ENCODE results near the gene SUFU.

The SUFU gene

GRCh38 chr10:102641880-102642735 lies 138.3 kb downstream of the SUFU start:
- H3K4me3 ChIP-seq (ENCODE audit: low read depth, low read length): peak overlapping the region; percentile 91
- no peaks in the 10 kb centered on the region for H3K27me3 ChIP-seq
- no peak for TF ChIP-seq CTCF (IDR thresholded peaks at IDR 0.05; ENCODE audit: low read depth, low read length)
- H3K36me3 ChIP-seq: no peaks in the 10 kb centered on the region
- no peaks in the 10 kb centered on the region for H3K4me1 ChIP-seq
- peak; percentile 98 for DNase-seq
- H3K9me3 ChIP-seq: no peaks in the 10 kb centered on the region

GRCh38 chr10:102642736-102643335 lies 139.1 kb downstream of the SUFU start:
- no peak for TF ChIP-seq CTCF (IDR thresholded peaks at IDR 0.05; ENCODE audit: low read depth, low read length)
- peak overlapping the region; percentile 91 for H3K4me3 ChIP-seq (ENCODE audit: low read depth, low read length)
- no peaks in the 10 kb centered on the region for H3K27me3 ChIP-seq
- peaks cover 2% of the 10 kb centered on the region; the same call in 1 of the 2 replicates for H3K36me3 ChIP-seq
- peak; percentile 38 for DNase-seq
- H3K9me3 ChIP-seq: no peaks in the 10 kb centered on the region
- no peaks in the 10 kb centered on the region; the same call in 1 of the 2 replicates for H3K4me1 ChIP-seq

- H3K36me3 ChIP-seq: peaks cover 5% of the 10 kb centered on the region; the same call in 1 of the 2 replicates
- H3K4me3 ChIP-seq (ENCODE audit: low read depth, low read length): peak overlapping the region; percentile 91
- H3K4me1 ChIP-seq: no peaks in the 10 kb centered on the region; the same call in 1 of the 2 replicates
- no peaks in the 10 kb centered on the region for H3K9me3 ChIP-seq
- H3K27me3 ChIP-seq: no peaks in the 10 kb centered on the region
- TF ChIP-seq CTCF (IDR thresholded peaks at IDR 0.05; ENCODE audit: low read depth, low read length): no peak
- DNase-seq: peak; percentile 68
Measured at GRCh38 chr10:102643336-102644065, 139.7 kb downstream of the SUFU start.

- Histone ChIP-seq H3K4me3 (ENCODE audit: low read depth, low read length) (peak within 1 kb of the TSS; percentile 91), H3K27me3 (no peaks in the 10 kb centered on the region), H3K4me1 (no peaks in the 10 kb centered on the region; the same call in none of the 2 replicates), H3K36me3 (peaks cover 5% of the 10 kb centered on the region; the same call in 1 of the 2 replicates), H3K9me3 (no peaks in the 10 kb centered on the region)
- DNase-seq: peak; percentile 57
- TF ChIP-seq CTCF (IDR thresholded peaks at IDR 0.05; ENCODE audit: low read depth, low read length): no peak
Measured at GRCh38 chr10:102644066-102644645, 140.4 kb downstream of the SUFU start, which contains the start of gene TRIM8. Gene TRIM8 (plus strand): TSS chr10:102644479. CDS start chr10:102644618, 139 bp downstream.

- Histone ChIP-seq H3K4me1 (peaks cover 3% of the 10 kb centered on the region), H3K4me3 (ENCODE audit: low read depth, low read length) (peak overlapping the region; percentile 91), H3K9me3 (no peaks in the 10 kb centered on the region), H3K27me3 (no peaks in the 10 kb centered on the region), H3K36me3 (peaks cover 5% of the 10 kb centered on the region; the same call in 1 of the 2 replicates)
- DNase-seq: peak; percentile 93
- TF ChIP-seq CTCF (IDR thresholded peaks at IDR 0.05; ENCODE audit: low read depth, low read length): peak; percentile 61
Measured at GRCh38 chr10:102644646-102645387, 141.0 kb downstream of the SUFU start.

All from BE2C (cell line).